B cell (primary cell): Measurements from ENCODE around the gene LTBP2. TPM values are rescaled to one million over a fixed set of nuclear protein-coding genes. Genes with fewer than 3 reads are reported as not detected.
A peak's percentile ranks its signal among the peaks of the same experiment; 100 is the strongest.

Experiments used
- ATAC-seq: fragments of 200-7000 bp; cut with Tn5 transposase; one replicate; pipeline ENCODE4 v1.10.0; 2021; ENCODE audit warnings: low read depth, mild to moderate bottlenecking, moderate number of reproducible peaks, moderate library complexity
- CTCF ChIA-PET: fragments of 350-600 bp; sonication (Branson Sonifier 250); formaldehyde crosslinking; loops from one replicate; lab custom pipeline; 2021; ENCODE audit warnings: antibody characterized with exemption, inconsistent platforms; lab: Charles Lee
- POLR2A ChIA-PET: fragments of 350-600 bp; sonication (Branson Sonifier 250); formaldehyde crosslinking; loops from one replicate; lab custom pipeline; 2021; ENCODE audit warnings: antibody characterized with exemption; lab: Charles Lee
- DNase-seq: peaks from one replicate; pipeline ENCODE4 v3.0.0; 2013
- H2AFZ ChIP-seq: 2 replicates; pipeline ENCODE4 v1.6.1; 2012; ENCODE audit warnings: mild to moderate bottlenecking, low read depth, low read length; ENCODE audit not compliant: insufficient read depth, poor library complexity, severe bottlenecking
- H3K27ac ChIP-seq, 2 donors: 1 replicate in 1 of 2; 2 replicates in 1 of 2; pipeline ENCODE4 v1.5.1; 2012 to 2013; ENCODE audit warnings: low read length in 2 of 2, mild to moderate bottlenecking in 2 of 2, moderate library complexity in 1 of 2
- H3K27me3 ChIP-seq, 4 experiments: fragments of 200-600 bp in 1 of 4; sonication (generic) in 1 of 4; replicated peaks in 1 of 4; 1 replicate in 2 of 4; 2 replicates in 2 of 4; pipeline versions ENCODE4 v1.6.1 to v1.7.0; 2013 to 2016; ENCODE audit warnings: low read length in 3 of 4, mild to moderate bottlenecking in 2 of 4, mixed read lengths in 1 of 4, moderate library complexity in 1 of 4; ENCODE audit not compliant: insufficient read depth in 4 of 4, control insufficient read depth in 3 of 4; ENCODE audit errors: control extremely low read depth in 1 of 4
- H3K36me3 ChIP-seq, 2 experiments: replicated peaks in 1 of 2; 1 replicate in 1 of 2; 2 replicates in 1 of 2; pipeline versions ENCODE4 v1.6.1 to v1.7.1; 2013; ENCODE audit warnings: low read length in 1 of 2; ENCODE audit not compliant: insufficient read depth in 2 of 2, control insufficient read depth in 1 of 2; ENCODE audit errors: control extremely low read depth in 1 of 2, extremely low read depth in 1 of 2
- H3K4me1 ChIP-seq, 2 donors: fragments of 200-600 bp in 1 of 2; sonication (generic) in 1 of 2; 1 replicate in 1 of 2; 2 replicates in 1 of 2; pipeline versions ENCODE4 v1.5.1 to v1.6.1; 2013 to 2017; ENCODE audit warnings: low read length in 2 of 2; ENCODE audit not compliant: control insufficient read depth in 2 of 2, insufficient read depth in 2 of 2
- H3K4me2 ChIP-seq: replicated peaks from 2 replicates; pipeline ENCODE3; 2012; ENCODE audit warnings: mild to moderate bottlenecking, low read depth, low read length; ENCODE audit not compliant: poor library complexity, severe bottlenecking
- H3K4me3 ChIP-seq, 5 experiments: fragments of 200-600 bp in 1 of 5; sonication (generic) in 1 of 5; 1 replicate in 3 of 5; 2 replicates in 2 of 5; pipeline versions ENCODE4 v1.5.1 to v1.7.0; 2011 to 2016; ENCODE audit warnings: low read length in 4 of 5, mild to moderate bottlenecking in 4 of 5, low read depth in 2 of 5, control low read depth in 1 of 5, moderate library complexity in 1 of 5; ENCODE audit not compliant: insufficient read depth in 1 of 5; ENCODE audit errors: control extremely low read depth in 1 of 5, extremely low read depth in 1 of 5
- H3K79me2 ChIP-seq: fragments of 200-600 bp; sonication (generic); one replicate; pipeline ENCODE4 v1.6.0; 2016; ENCODE audit warnings: low read length; ENCODE audit not compliant: control insufficient read depth, insufficient read depth
- H3K9ac ChIP-seq: fragments of 200-600 bp; sonication (generic); 2 replicates; pipeline ENCODE4 v1.6.1; 2017; ENCODE audit warnings: mild to moderate bottlenecking, low read length, moderate library complexity
- H3K9me3 ChIP-seq, 3 donors: one replicate each; pipeline versions ENCODE4 v1.6.1 to v1.7.1; 2013; ENCODE audit warnings: low read length in 2 of 3; ENCODE audit not compliant: control insufficient read depth in 2 of 3, insufficient read depth in 1 of 3; ENCODE audit errors: control extremely low read depth in 1 of 3
- H4K20me1 ChIP-seq: 2 replicates; pipeline ENCODE4 v1.6.0; 2012; ENCODE audit warnings: mild to moderate bottlenecking, low read length; ENCODE audit not compliant: insufficient read depth, control insufficient read depth, poor library complexity, severe bottlenecking
- H3K27ac Mint-ChIP-seq: one replicate; pipeline ENCODE4 v1.8.0; 2021; ENCODE audit warnings: mixed read lengths
- H3K27me3 Mint-ChIP-seq: one replicate; pipeline ENCODE4 v1.8.0; 2021; ENCODE audit warnings: mixed read lengths
- H3K4me1 Mint-ChIP-seq: one replicate; pipeline ENCODE4 v1.8.0; 2021; ENCODE audit warnings: mixed read lengths
- H3K4me3 Mint-ChIP-seq: one replicate; pipeline ENCODE4 v1.8.0; 2021; ENCODE audit warnings: mixed read lengths
- H3K9me3 Mint-ChIP-seq: one replicate; pipeline ENCODE4 v1.8.0; 2022; ENCODE audit warnings: mixed read lengths; ENCODE audit not compliant: insufficient read depth
- EZH2 ChIP-seq: IDR thresholded peaks from 2 replicates; pipeline ENCODE4 v1.6.1; 2012; ENCODE audit warnings: borderline replicate concordance, low read depth, mild to moderate bottlenecking, moderate library complexity, low read length; ENCODE audit not compliant: insufficient read depth, poor library complexity, severe bottlenecking
- WGBS: methylation state at CpG from one replicate; pipeline ENCODE4 v1.1.5; 2013; ENCODE audit warnings: missing lambda C conversion rate; ENCODE audit not compliant: insufficient coverage; 5-methylcytosine and 5-hydroxymethylcytosine counted together
- intact Hi-C: fragments of 100-400 bp; cut with micrococcal nuclease; formaldehyde crosslinking; loops from one replicate; pipeline ENCODE4 v1.10.0; 2022
- polyA plus RNA-seq: library from polyadenylated mRNA; depleted of rRNA; stranded (reverse); fragments of >200 nt; gene quantifications from 2 replicates; pipeline ENCODE4 v1.2.3, GENCODE V29; 2012
- total RNA-seq, 2 donors: library from RNA; stranded (reverse); fragments of 120-200 nt in 1 of 2; gene quantifications; 1 replicate in 1 of 2; 2 replicates in 1 of 2; pipeline versions ENCODE4 v1.2.3 to v1.2.4, GENCODE V29; 2013 to 2022
- TF ChIP-seq, protein P1 (sequence below): fragments of 200-600 bp; IDR thresholded peaks from one replicate; pipeline ENCODE4 v1.8.0; 2022; ENCODE audit warnings: antibody characterized with exemption, mild to moderate bottlenecking

Gene LTBP2
- total and polyA plus RNA-seq, 2 donors (not counting 1 experiment from before 2014, with no cell fraction given), result 0.12 to 0.22 TPM

DNA sequence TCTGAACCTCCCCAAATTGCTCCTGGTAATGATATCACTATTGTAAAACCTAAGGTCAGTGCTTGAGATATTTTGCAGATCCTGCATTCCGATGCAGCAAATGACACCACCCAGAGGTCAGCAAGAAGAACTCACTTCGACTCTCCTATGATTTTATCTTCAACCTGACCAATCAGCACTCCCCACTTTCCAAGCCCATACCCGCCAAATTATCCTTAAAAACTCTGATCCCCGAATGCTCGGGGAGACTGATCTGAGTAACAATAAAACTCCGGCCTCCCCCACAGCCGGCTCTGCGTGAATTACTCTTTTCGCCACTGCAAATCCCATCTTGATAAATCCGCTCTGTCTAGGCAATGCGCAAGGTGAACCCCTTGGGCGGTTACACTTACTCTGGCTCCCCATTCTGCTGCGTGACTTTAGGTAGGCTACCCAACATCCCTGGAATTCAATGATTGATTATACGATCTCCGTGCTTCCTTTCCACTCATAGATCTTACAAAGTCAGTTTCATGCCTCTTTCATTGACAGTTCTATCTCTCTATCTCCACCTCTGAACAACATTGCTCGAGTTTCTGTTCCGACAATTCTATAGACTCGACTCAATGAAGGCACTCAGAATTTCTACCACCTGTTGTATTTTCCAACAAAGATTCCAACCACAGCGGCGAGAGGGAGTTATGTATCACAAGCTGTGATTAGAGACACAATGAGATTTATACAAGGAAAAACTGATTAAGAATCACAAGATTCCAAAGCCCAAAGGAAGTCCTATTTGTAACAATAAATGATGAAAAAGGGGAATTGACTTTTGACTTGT, 119.9 kb downstream of the LTBP2 start:
- intact Hi-C loops, result loop anchor here (1.0 to 5.0 kb wide), 4 partner anchors 117 to 1169 kb away; partner anchors contain the start of genes ERG28 and TTLL5
- peaks cover 18 to 27% of the 10 kb centered on the region in 2 donors for H3K4me1 ChIP-seq
- Mint-ChIP-seq H3K27me3 (no peaks in the 10 kb centered on the region), H3K4me1 (peaks cover 32% of the 10 kb centered on the region), H3K4me3 (no peak overlapping the region), H3K27ac (no peak overlapping the region), H3K9me3 (no peaks in the 10 kb centered on the region)
- peaks cover 52% of the 10 kb centered on the region for H3K79me2 ChIP-seq
- CTCF ChIA-PET, result interaction anchor here (0.7 to 2.7 kb wide), 9 partner anchors 10 to 134 kb away, joined by 3 to 15 read pairs (median 4); no protein-coding TSS in a partner anchor
- H3K36me3 ChIP-seq, result peaks cover 0 to 7% of the 10 kb centered on the region in 2 experiments
- H3K9me3 ChIP-seq, result no peaks in the 10 kb centered on the region
- peak overlapping the region; percentile 98 for H2AFZ ChIP-seq
- under 1% methylated on average over 18 of the region's 20 CpGs for WGBS
- H4K20me1 ChIP-seq, result peaks cover 7% of the 10 kb centered on the region
- DNase-seq, result peak; percentile 63
- H3K4me2 ChIP-seq, result peak overlapping the region; percentile 95
- POLR2A ChIA-PET, result interaction anchor here (1.2 to 2.1 kb wide), 2 partner anchors 90 to 133 kb away, joined by 3 to 13 read pairs; no protein-coding TSS in a partner anchor
- no peak for ATAC-seq
- no peaks in the 10 kb centered on the region for H3K27me3 ChIP-seq
- H3K27ac ChIP-seq, result peak overlapping the region; percentile 74 to 97
- H3K4me3 ChIP-seq, result peak overlapping the region; percentile 73 to 90 (median 87)
- peak overlapping the region; percentile 93 for H3K9ac ChIP-seq
- TF ChIP-seq, protein P1, sequence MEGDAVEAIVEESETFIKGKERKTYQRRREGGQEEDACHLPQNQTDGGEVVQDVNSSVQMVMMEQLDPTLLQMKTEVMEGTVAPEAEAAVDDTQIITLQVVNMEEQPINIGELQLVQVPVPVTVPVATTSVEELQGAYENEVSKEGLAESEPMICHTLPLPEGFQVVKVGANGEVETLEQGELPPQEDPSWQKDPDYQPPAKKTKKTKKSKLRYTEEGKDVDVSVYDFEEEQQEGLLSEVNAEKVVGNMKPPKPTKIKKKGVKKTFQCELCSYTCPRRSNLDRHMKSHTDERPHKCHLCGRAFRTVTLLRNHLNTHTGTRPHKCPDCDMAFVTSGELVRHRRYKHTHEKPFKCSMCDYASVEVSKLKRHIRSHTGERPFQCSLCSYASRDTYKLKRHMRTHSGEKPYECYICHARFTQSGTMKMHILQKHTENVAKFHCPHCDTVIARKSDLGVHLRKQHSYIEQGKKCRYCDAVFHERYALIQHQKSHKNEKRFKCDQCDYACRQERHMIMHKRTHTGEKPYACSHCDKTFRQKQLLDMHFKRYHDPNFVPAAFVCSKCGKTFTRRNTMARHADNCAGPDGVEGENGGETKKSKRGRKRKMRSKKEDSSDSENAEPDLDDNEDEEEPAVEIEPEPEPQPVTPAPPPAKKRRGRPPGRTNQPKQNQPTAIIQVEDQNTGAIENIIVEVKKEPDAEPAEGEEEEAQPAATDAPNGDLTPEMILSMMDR, result peak; percentile 51
- TF ChIP-seq EZH2, result no peak

DNA sequence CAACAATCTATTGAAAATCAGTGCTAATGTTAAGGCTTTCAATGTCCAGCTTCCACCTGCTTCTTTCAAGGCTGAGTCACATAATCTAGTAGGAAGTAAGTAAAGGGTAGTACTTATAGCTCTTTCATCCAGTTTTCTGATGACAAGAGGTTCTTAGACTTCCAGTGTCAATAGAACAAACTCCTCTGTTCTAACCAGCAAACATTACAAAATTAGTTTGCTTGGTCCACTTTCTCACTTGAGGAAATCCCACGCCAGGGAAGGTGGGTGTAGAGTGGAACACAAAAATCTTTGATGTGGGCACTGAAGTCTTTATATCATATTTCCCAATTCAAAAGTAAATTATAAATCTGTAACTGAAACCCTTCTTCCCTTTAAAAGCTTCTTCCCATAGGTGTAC, 121.6 kb downstream of the LTBP2 start:
- Mint-ChIP-seq H3K4me3 (no peak overlapping the region), H3K27ac (no peak overlapping the region), H3K4me1 (peaks cover 31% of the 10 kb centered on the region), H3K27me3 (no peaks in the 10 kb centered on the region), H3K9me3 (no peaks in the 10 kb centered on the region)
- H3K9me3 ChIP-seq, result no peaks in the 10 kb centered on the region
- CTCF ChIA-PET, result interaction anchor here (0.9 to 2.7 kb wide), 8 partner anchors 8 to 132 kb away, joined by 3 to 15 read pairs (median 4); no protein-coding TSS in a partner anchor
- WGBS, result no CpG with 5 or more reads among the region's 1 CpG
- DNase-seq, result no peak
- H2AFZ ChIP-seq, result no peak overlapping the region
- no peak overlapping the region for H3K4me2 ChIP-seq
- no peak for TF ChIP-seq EZH2
- TF ChIP-seq, protein P1, result no peak
- intact Hi-C loops, result loop anchor here (5.0 kb wide), 1 partner anchor 233 kb away; no protein-coding TSS in a partner anchor
- H3K79me2 ChIP-seq, result peaks cover 56% of the 10 kb centered on the region
- H3K4me1 ChIP-seq, result peaks cover 18 to 27% of the 10 kb centered on the region in 2 donors
- H3K4me3 ChIP-seq, result no peak overlapping the region
- peaks cover 5 to 17% of the 10 kb centered on the region in 2 experiments for H3K36me3 ChIP-seq
- ATAC-seq, result no peak
- no peaks in the 10 kb centered on the region for H3K27me3 ChIP-seq
- POLR2A ChIA-PET, result no interaction called here
- H3K9ac ChIP-seq, result no peak overlapping the region
- peaks cover 7% of the 10 kb centered on the region for H4K20me1 ChIP-seq
- H3K27ac ChIP-seq, result no peak overlapping the region
